Activated CD4-positive, CD25-positive, alpha-beta regulatory T cell (primary cell): ENCODE results near the gene TUG1.
A peak's percentile ranks its signal among the peaks of the same experiment; 100 is the strongest.

ENCODE experiments used
- DNase-seq, 4 experiments: peaks; one replicate each; lab custom pipeline; 2025; lab: John Stamatoyannopoulos, UW

The TUG1 gene

DNA sequence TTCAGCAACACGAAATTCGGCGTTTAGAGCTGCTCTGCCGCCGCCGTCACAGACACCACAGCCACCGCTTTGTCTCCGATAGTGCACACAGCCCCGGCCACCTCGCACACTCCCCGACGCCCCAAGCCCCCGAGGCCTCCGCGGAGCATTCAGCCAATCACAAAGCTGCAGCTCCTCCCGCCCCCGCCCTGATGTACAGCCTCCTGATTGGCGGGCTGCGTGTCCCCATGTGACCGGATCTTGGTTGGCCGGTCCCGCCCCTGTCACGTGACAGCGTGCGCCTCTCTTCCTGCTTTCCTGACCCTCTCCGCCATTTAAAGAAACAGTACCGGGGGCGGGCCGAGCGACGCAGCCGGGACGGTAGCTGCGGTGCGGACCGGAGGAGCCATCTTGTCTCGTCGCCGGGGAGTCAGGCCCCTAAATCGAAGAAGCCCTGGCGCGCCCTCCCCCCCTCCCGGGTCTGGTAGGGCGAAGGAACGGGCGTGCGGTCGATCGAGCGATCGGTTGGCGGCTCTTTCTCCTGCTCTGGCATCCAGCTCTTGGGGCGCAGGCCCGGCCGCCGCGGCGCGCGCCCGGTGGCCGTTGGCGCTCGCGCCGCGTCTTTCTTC is at the start of gene TUG1:
TUG1 (plus strand) TSS at position 342 of the 608 bp plus-strand sequence.
- peak; percentile 89 to 95 (median 94) for DNase-seq

DNA sequence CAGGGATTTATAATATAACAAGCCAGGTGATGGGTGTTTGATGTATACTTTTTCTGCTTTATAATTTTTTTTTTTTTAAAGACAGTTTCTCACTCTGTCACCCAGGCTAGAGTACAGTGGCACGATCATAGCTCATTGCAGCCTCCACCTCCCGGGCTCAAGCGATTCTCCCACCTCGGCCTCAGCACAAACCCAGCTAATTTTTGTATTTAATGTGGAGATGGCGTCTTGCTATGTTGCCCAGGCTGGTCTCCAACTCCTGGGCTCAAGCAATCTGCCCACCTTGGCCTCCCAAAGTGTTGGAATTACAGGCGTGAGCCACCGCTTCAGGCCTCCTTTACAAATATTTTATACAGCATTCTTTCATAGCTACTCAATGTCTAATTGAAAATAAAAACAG is 49.1 kb upstream of the TUG1 start:
- DNase-seq = no peak

DNA sequence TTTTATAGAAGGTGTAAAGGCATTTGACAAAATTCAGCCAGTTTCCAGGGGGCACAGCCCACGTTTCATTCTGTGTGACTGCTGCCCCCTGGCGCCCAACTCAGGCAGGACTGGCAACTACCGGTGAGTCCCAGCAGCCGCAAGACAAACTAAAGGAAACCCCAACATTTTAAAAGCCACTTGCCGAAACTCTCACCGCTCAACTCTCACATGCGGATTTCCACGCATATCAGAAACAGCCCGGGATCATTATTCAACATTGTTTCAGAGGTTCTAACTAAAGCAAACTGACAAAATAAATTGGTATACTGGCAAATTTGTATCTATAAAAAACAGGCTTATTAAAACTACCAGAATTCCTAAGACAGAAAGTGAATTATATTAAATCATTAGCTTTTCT is 48.7 kb upstream of the TUG1 start:
- DNase-seq = peak; percentile 72 to 88 (median 76)

DNA sequence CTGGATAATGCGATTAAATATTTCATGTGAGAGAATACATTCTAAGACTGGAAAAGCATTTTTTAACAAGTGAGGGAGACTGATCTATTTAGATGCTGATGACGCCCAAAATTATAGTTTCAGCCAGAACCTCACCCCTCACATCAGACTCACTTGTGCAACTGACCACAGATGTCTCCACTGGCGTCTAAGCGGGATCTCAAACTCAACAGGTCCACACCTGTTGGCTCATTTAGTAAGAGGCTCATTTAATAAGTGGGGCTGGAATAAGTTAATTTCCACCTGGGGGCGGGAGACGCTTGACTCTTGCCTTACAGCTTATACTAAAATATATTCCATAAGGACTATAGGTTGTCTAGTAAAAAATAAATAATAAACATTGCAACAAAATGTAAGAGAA is 48.0 kb upstream of the TUG1 start:
- DNase-seq = no peak

DNA sequence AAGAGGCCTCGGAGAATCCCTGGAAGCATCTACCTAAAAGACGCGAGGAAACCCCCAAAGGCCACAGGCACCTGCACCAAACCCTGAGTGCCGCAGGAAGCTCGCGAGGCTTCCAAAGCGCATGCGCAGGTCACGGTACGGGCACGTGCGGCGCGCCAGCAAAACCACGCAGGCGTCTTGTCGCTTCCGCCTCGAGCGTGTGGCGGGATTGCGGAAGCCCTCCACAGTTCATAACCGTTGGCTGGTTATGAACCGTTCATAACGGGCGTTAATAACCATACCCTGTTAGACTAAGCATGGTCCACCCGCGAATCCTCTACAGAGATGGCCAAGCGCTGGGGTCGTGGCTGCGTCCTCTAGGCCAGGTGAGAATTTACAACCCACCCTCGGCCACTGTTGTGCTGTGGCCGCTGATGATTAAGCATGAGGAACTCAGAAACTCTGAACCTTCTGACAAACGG is 46.9 kb upstream of the TUG1 start:
- DNase-seq = peak; percentile 38 to 76 (median 66)

DNA sequence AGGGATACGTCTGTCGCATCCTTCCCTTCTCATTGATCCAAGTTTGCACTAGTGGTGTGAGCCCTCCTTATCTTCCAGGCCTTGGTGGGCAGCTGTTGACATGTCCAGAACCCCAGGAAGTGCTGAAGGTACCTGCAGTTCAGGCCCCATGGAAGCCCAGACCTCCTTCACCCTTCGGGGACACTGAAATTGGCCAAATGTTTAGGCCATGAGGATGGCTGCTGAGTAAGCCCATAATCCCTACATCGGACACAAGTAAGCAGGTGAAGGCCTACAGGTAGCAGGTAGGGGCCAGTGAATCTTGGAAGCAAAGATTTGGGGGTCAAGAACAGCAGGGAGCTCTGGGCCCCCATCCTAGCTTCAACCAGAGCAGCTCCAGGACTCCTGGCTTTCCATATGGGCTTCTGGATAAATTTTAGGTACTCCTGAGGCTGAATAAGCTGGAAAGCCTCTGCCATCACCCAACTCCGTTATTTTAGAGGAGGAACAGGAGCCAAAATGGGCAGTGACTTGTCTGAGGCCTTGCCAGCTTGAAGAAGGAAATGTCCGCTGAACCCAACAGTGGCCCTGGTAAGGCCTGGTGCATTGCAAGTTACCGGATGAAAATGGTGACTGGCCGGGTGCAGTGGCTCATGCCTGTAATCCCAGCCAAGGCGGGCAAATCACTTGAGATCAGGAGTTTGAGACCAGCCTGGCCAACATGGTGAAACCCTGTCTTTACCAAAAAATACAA is 45.7 kb upstream of the TUG1 start:
- no peak for DNase-seq

DNA sequence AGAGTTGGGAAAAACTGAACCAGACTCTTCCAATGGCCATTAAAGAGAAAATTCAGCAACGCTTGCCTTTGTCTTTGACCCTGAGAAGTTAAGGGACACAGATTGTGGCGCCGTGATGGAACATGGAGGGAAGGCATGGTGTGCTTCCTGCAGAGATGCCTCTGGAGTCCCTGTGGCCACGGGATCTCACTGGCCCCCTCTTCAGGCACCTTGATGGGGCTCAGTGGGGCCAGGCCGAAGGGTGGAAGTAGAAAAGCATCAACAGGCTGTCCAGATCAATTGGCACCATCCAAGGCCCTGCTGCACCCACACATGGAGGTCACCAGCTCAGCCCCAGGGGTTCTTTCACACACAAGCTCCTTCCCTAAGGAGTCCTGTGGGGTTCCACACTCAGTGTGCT is 43.4 kb upstream of the TUG1 start:
- no peak for DNase-seq

DNA sequence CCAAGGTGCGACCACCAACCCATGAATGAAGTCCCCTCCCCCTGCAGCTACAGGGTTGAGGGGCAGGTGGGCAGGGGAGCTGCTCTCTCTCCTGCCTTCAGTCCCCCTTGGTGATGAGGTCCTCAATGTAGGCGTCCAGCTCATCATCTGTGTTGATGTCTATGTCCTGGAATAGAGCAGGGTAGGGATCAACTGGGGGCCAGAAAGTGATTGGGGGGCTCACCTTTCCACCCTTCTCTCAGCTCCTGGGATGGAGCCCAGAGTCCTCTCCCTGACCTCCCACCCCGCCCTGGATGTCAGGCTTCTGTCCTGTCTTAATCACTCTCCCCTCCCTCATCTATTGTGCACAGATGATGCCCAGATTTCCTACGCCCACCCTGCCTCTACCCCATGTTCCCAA is 42.4 kb upstream of the TUG1 start:
- DNase-seq = no peak

DNA sequence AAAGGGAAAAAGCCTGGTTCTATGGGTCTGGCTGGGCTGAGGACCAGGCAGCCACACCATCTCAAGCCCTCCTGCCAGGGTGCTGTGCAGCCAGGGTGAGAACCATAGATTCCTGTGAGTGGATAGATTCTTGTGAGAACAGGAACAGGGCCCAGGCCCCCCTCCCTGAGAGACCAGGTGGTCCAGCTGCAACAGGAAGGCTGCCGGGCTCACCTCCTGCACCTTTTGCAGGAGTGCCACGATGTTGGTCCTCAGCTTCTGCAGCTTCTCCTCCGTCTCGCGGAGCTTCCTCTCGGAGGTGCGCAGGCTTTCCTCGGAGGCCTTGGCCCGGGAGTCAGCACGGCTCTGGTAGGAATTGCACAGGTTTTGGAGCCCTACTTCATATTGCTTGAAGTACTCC is 41.3 kb upstream of the TUG1 start:
- no peak for DNase-seq

DNA sequence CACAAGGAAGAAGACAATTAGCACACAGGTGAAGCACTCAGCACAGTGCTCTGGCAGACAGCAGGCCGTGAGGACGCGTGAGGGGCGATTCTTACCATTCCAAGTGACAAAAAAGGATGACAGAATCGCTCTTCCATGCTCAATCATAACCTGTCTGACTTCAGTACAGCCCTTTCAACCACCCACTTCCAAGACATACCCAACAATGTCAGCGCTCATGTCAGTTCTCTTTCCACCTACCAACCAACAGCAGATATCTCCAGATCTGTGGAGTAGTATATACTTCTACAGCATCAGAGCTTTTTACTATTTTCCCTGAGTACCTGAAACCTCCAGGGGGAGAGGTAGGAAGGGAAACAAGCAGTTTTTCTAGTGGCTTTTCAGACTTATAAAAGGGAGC is 40.7 kb upstream of the TUG1 start:
- DNase-seq = no peak

DNA sequence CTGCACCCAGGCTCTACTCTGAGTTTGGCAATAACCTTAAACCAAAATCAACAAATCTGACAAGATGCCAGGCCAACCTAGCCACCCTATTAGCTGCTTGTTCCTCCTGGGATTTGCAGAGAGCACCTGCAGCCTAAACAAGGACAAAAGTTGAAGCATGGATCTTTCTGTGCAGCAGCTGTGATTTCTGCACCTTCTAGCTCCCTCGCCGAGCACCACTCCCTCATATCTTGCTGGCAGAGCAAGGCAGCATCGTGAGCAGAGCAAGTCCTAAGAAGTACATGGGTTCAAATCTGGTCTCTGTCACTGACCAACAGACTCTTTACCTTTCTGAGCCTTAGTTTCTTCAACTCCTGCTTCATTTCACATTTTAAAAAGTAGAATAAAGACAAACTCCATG is 38.8 kb upstream of the TUG1 start:
- no peak for DNase-seq

DNA sequence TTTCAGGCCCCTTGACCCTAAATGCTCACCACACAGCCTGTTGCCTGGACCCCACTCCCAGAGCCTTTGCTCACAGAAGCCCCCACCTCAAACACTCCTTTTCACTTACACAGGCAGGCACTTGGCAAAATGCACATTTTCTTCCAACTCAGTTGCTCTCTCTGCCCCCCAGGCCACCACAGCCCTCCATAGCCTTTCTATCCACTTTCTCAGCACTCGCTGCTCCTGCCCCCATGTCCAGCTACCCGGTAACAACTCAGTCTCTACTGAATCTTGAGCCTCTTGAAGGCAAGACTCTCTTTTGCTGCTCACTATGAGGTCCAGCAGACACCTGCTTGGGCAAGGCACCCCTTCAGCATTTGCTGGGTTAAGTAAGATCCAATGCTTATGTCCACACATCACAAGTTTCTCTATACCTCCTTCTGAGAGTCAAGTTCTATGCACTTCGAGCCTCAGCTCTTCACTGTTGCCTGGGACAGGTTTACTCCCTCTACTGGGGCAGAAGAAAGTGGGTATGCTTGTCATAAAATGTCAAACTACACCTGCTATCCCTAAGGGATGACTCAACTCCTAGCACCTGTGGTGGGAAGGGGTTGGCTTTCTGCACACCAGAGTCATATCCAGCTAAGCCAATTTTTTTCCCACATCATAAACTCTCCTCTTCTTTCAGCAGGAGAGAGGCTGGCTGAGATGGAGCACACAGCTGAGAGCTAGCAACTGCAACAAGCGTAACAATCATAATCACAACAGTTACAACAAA is 37.3 kb upstream of the TUG1 start:
- no peak for DNase-seq

DNA sequence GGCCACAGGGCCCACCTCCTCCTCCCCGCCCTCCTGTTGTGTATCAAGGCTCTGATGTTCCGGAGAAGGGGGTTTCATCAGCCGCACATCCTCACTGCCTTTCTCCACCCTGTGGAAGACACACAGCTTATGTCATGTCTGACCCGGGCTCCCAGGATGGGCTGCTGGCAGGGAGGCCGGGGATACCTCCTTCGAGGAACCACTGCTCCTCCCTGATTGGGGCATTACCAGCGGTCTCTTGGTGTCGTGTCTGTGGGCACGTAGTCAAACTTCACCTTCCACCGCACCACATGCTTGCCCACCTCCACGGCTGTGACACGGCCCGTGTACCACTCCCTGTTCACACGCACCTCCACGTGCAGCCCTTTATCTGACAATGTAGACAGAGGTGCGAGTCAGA is 36.4 kb upstream of the TUG1 start:
- DNase-seq = no peak

DNA sequence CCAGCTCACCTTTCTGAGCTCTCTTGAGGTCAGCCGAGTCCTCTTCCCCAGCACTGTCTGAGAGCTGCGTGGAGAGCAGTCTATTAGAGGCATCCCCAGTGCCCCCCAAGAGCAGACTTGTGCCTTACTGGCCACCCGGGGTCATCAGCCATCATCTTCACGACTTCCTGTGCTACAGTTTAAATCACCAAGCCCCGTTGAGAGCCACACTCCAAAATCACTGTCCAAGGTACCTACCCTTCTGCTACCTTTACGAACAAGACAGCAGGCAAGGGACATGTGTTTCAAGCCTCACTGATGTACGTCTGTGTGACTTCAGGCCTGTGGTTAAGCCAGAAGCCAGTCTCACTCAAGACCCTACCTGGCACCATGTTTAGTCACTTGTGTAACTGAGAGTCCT is 35.6 kb upstream of the TUG1 start:
- no peak for DNase-seq

DNA sequence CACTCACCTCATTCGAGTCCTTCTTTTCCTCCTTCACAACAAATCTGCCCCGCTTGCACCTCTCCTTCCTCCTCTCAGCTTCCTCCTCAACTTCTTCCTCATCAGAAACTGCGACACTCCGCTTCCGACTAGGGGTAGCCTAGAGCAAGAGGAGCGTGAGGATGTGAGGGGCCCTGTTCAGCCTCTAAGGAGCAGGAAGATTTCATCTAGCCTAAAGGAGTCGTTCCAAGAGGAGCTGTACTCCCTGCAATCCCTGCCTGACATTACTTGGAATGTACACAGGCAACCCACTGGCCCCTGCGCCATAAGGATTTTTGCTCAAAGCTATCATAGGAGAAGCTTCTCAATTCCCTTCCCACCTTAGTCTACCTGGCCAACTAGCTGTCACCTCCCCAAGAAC is 35.0 kb upstream of the TUG1 start:
- DNase-seq = no peak

DNA sequence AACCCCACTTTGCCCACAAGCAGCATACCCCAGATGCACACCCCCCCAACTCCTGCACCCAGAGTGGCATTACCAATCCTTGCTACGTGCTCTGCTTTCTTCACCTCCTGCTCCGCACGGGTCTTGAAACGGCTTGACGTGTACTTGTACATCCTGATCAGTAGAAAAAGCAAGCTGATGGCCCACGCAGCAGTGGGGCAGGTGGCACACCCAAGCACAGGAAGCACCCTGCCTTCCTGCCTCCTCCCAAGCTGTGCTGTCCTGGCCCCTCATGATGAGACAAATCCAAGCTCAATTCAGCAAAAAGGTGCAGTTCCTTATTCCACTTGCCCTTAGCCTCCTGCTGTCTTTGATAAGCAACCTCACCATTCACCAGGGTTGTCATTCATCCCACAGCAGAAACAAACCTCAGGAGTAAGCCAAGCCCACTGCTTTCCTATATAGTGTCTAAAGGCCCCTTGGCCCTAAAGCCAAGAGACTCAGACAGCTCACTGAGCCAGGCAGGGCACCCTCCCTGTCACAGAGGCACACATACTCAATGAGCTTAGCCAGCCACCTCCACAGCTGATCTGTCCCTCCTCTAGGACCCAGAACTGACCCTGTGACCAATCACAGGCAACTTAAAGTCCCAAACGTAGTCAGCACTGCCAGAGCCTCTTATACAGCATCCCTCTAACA is 28.2 kb upstream of the TUG1 start:
- peak in 2 of 4 experiments; percentile 36 to 37 for DNase-seq

DNA sequence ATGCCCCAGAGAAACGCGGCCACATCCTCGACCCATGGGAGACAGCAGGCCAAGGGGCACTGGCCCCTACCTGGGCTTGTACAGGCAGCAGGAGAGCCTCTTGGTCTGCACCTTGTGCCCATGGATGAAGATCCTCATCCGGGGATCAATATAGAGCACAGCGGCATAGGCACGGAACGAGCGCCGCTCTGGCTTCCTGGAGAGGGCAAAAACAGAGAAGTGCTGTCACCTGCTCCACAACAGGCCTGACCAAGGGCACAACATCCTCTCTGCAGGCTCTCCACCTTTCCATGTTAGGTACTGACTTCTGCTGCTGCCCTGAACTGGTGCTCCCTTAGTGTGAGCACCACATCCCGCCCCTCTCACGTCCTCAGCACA is 27.7 kb upstream of the TUG1 start:
- DNase-seq = no peak

DNA sequence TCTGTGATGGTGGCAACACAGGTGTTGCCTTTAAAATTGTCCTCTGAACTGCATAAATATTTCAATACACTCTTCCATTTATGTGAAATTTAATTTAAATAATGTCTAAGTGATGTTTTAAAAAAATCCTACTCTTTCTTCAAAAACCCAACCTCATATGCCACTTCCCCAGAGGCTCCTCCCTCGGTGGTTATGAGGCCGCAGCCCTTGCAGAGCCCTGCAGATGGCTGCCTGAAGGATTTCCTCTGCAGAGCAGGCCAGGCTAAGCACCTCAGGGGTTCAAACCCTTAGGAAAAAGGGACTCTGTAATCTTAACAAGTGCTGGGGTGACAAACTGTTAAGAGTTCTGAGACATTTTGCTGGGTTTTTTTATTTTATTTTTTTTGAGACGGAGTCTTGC is 25.7 kb upstream of the TUG1 start:
- DNase-seq = peak in 2 of 4 experiments; percentile 20 to 40

DNA sequence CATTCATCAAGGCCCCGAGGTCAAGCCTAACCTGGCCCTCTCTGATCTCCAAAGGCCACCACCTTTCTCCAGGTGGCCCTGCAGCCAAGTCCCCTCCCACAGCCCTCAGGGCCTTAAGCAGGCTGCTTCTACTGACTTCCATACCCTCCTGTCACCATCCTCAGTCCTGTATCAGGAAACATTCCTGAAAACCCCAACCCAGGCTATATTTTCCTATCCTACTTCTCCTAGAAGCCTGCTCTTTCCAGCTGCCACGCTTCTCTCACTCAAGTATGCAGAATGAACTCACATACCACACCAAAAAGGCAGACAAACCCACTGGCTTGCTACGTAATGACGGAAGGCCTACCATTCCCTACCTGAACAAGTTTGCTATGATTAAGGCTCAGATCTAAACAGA is 24.1 kb upstream of the TUG1 start:
- DNase-seq = no peak

DNA sequence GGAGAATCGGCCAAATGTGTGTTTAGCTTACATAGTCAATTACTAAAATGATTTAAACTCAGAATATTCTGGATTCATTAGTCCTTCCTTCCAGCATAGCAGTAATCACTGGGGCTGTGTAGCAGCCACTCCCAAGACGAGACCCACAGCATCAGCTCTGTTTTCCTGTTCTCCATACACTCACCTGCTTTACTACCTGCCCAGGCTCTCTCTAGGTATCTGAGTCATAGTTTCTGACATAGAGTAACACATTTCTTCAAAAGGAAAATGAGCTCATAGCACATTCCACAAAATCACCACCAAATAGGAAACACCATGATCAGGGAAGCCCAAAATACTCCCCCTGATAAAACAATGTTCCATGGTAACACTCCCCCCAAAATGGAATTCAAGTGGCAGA is 23.4 kb upstream of the TUG1 start:
- DNase-seq = no peak

DNA sequence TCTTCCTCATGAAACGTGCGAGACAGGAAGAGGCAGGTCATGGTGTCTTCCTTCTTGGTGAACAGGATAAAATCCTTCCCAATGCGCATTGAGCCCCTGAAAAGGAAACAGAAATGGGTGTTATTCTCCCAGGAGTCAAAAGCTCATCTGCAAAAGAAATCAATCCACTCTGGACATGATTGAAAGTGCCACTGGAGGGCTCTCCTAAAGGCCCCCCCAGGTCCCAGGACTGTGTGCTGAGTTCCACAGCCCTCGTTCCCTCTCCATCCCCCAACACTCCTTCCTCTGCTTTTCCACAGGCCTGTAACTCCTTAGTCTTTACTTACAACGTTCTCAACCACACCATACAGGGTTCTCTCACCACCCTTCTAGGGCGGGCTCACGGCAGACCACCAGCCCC is 22.7 kb upstream of the TUG1 start:
- no peak for DNase-seq

DNA sequence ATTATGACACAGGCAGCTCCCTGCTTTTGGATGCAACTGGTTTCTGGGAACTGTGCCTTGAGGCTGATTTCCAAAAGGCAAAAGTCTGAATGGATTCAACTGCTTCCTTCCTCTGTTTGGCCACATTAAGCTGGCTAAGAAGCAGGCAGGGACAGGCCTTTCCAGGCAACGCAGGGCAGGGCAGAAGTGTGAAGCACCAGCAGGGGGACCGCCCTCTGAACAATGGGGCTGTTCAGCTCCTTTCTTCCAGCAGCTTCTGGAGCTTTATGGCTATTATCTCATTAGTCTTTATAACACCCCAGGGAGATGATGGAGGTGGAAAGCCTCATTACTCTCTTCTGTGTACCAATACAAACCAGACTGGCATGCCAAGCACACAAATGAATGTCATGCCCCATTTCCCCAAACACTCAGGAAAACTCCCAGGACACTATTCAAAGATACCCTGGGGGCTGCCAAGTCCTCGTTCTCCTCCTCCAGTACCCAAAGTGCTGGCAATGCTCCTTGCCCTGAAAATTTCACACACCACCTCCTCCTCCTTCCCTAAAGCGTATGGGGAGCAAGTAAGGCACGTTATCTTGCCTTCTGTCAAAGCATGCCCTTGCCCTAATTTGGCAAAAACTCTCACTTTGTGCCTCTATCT is 21.8 kb upstream of the TUG1 start:
- DNase-seq = no peak
